IPS DF 19.7 (cell line): ENCODE data around the gene SCNM1.

ENCODE experiments used
- DNase-seq: peaks from one replicate; pipeline ENCODE4 v3.0.0-alpha.2; 2013; ENCODE audit warnings: low read depth, low spot score

SCNM1 gene

GRCh38 chr1:151165738-151166504 lies at the start of gene SCNM1, which contains the start of gene LYSMD1:
Gene SCNM1 (plus strand): TSS chr1:151166144. CDS start chr1:151166153, 9 bp downstream.
Gene LYSMD1 (minus strand): TSS chr1:151165902. CDS start chr1:151165258, 644 bp downstream.
- peak; percentile 97 for DNase-seq

- no peak for DNase-seq
Measured at GRCh38 chr1:151124763-151125403, 41.1 kb upstream of the SCNM1 start.

- DNase-seq, result no peak
Measured at GRCh38 chr1:151128800-151129199, 37.1 kb upstream of the SCNM1 start.

- peak; percentile 93 for DNase-seq
Measured at GRCh38 chr1:151130987-151131586, 34.9 kb upstream of the SCNM1 start.

- DNase-seq, result no peak
Measured at GRCh38 chr1:151131701-151132334, 34.1 kb upstream of the SCNM1 start.

- DNase-seq, result no peak
Measured at GRCh38 chr1:151132335-151133017, 33.5 kb upstream of the SCNM1 start.

- DNase-seq, result no peak
Measured at GRCh38 chr1:151133018-151133806, 32.7 kb upstream of the SCNM1 start.

- no peak for DNase-seq
Measured at GRCh38 chr1:151134396-151134795, 31.5 kb upstream of the SCNM1 start.

GRCh38 chr1:151134991-151135390 lies 31.0 kb upstream of the SCNM1 start:
- DNase-seq, result no peak

- no peak for DNase-seq
Measured at GRCh38 chr1:151135433-151136385, 30.2 kb upstream of the SCNM1 start.

- DNase-seq, result no peak
Measured at GRCh38 chr1:151137789-151138188, 28.2 kb upstream of the SCNM1 start.

- DNase-seq, result no peak
Measured at GRCh38 chr1:151142411-151143056, 23.4 kb upstream of the SCNM1 start.

- no peak for DNase-seq
Measured at GRCh38 chr1:151143057-151143435, 22.9 kb upstream of the SCNM1 start.

GRCh38 chr1:151143986-151144385 lies 22.0 kb upstream of the SCNM1 start:
- no peak for DNase-seq

- no peak for DNase-seq
Measured at GRCh38 chr1:151144474-151145303, 21.3 kb upstream of the SCNM1 start.

GRCh38 chr1:151145304-151146071 lies 20.5 kb upstream of the SCNM1 start:
- no peak for DNase-seq

- DNase-seq, result no peak
Measured at GRCh38 chr1:151146072-151146411, 19.9 kb upstream of the SCNM1 start.
